Stimulated activated CD4-positive, alpha-beta T cell treated with anti-CD3 and anti-CD28 coated beads, TNF-alpha, amount 100 ng/mL, for 48 hours (primary cell): ENCODE measurements around the gene RBM24.

Experiments used
- DNase-seq, 3 donors: peaks; one replicate each; pipeline ENCODE4 v3.0.0-alpha.2; 2020; ENCODE audit warnings: low read depth in 3 of 3

RBM24 gene

DNA sequence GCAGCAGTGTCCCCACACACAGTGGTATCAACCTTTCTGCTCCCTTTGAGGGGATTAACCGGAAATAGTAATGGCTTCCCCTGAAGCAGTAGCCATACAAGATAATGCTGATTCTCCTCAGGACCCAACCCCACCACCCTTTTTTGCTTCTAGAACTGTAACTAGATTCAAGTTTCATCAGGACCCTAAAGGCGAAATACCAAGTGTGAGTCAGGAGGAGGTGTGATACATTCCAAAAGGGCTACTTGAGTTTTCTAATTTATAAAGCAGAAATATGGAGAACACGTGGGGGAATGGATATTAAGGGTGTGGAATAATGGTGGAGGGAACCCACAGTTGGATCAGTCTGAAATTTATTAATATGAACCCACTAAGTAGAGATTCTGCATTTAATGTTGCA is 60.7 kb downstream of the RBM24 start:
- DNase-seq: no peak

DNA sequence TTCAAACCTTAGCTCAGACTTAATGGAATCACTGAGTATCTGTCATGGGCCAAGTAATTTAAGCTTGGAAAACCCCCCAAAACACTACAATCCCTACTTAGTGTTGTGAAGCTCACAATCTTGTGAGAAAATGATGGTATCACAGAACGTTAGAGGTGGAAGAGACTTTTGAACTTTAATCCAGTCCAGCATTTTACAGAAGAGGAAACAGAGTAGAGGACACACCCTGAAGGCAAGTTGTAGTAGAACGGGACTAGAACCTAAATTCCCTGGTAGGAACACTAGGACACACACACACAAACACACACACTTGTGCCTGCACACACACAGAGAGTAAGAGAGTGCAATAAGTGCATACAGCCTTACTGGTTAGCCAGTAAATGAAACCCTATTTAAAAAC is 62.1 kb downstream of the RBM24 start:
- DNase-seq: no peak
